HG02885 (cell line): Measurements from ENCODE around the gene ZNF655.
A peak's percentile ranks its signal among the peaks of the same experiment; 100 is the strongest.
"Not testable (repeated sequence)": the region's sequence is repeated elsewhere in the genome, so short reads cannot be mapped to it uniquely, and the experiment has no call there.

Source experiments
- ATAC-seq: cut with Tn5 transposase; IDR thresholded peaks from one replicate; pipeline ENCODE4 v1.9.1; 2021; ENCODE audit warnings: mild to moderate bottlenecking; ENCODE audit not compliant: unreplicated experiment, poor library complexity

The ZNF655 gene, protein sequence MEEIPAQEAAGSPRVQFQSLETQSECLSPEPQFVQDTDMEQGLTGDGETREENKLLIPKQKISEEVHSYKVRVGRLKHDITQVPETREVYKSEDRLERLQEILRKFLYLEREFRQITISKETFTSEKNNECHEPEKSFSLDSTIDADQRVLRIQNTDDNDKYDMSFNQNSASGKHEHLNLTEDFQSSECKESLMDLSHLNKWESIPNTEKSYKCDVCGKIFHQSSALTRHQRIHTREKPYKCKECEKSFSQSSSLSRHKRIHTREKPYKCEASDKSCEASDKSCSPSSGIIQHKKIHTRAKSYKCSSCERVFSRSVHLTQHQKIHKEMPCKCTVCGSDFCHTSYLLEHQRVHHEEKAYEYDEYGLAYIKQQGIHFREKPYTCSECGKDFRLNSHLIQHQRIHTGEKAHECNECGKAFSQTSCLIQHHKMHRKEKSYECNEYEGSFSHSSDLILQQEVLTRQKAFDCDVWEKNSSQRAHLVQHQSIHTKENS

GRCh38 chr7:99558306-99559174 is at the start of gene ZNF655:
Gene ZNF655 (plus strand): TSS chr7:99558642. CDS start chr7:99560560, 1,918 bp downstream.
- ATAC-seq, result peak; percentile 89

DNA sequence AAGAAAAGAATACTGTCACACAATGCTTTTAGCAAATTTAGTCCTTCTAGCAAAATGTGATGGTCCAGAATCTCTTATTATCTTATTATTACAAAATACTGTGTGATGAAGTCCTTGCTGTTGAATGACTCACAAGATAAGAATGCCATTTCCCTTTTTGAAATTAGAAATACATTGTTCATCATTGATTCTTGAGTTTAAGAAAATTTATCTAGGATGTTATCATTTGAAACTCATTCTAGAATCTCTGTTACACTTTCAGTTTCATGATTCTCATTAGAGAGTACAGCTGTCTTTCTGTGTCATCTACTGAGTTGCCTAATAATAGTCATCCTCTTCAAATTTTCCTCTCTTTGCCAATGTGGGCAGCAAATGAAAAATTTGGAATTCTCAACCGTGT is 44.4 kb upstream of the ZNF655 start:
- ATAC-seq, result no peak

- ATAC-seq, result no peak
Observed at GRCh38 chr7:99521399-99521798, 37.0 kb upstream of the ZNF655 start.

DNA sequence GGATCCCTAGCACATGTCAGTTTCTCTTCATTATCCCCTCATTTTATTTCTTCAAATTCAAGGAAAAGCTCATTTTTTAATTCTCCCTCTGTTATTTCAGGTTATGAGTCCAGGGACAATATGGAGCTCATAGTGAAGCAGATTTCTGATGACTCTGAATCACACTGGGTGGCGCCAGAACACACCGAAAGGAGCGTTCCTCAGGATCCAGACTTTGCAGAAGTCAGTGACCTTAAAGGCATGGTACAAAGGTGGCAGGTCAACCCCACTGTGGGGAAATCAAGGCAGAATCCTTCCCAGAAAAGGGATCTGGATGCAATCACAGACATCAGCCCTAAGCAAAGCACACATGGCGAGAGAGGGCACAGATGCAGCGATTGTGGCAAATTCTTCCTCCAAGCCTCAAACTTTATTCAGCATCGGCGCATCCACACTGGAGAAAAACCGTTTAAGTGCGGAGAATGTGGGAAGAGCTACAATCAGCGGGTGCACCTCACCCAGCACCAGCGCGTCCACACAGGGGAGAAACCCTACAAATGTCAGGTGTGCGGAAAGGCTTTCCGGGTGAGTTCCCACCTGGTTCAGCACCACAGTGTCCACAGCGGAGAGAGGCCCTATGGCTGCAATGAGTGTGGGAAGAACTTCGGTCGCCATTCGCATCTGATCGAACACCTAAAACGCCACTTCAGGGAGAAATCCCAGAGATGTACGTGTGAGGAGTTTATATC is 32.6 kb upstream of the ZNF655 start:
- no peak for ATAC-seq

DNA sequence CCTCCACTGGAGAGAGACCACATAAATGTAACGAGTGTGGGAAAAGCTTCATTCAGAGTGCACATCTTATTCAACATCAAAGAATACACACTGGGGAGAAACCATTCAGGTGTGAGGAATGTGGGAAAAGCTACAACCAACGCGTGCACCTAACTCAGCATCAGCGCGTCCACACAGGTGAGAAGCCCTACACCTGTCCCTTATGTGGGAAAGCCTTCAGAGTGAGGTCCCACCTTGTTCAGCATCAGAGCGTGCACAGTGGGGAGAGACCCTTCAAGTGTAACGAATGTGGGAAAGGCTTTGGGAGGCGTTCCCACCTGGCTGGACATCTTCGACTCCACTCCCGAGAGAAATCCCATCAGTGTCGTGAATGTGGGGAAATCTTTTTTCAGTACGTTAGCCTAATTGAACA is 27.1 kb upstream of the ZNF655 start:
- no peak for ATAC-seq

- no peak for ATAC-seq
Observed at GRCh38 chr7:99535667-99536066, 22.8 kb upstream of the ZNF655 start.

GRCh38 chr7:99539213-99539811 is 19.1 kb upstream of the ZNF655 start:
- no peak for ATAC-seq

GRCh38 chr7:99540542-99540941 is 17.9 kb upstream of the ZNF655 start:
- ATAC-seq, result no peak

- ATAC-seq, result no peak
Observed at GRCh38 chr7:99541212-99541611, 17.2 kb upstream of the ZNF655 start.

DNA sequence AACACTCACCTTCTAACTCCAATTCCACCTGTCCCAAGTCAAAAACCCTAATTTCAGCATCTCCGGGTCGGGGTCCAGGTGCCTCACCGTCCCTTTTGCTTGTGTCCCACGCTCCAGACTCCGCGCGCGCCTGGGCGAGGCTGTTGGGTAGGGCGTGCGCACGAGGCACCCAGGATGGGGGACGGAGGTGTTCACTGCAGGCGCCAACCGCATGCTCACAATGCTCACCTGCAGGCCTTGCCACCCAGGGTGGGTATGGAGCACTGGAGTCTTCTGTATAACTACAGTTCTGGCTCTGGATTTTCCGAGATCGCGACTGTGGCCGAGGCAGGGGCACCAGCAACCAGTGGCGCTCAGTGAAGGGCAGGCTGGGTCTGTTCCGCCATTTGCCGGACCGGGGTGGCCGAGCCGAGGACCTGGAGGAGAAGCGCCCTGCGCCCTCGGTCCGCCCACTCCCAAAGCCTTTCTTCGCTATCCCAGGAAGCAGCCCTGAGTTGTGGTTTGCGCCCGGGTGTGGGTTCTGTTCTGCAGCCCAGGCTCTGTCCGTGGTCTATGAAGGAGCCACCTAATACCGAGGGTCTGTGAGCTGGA is 15.3 kb upstream of the ZNF655 start:
- no peak for ATAC-seq

DNA sequence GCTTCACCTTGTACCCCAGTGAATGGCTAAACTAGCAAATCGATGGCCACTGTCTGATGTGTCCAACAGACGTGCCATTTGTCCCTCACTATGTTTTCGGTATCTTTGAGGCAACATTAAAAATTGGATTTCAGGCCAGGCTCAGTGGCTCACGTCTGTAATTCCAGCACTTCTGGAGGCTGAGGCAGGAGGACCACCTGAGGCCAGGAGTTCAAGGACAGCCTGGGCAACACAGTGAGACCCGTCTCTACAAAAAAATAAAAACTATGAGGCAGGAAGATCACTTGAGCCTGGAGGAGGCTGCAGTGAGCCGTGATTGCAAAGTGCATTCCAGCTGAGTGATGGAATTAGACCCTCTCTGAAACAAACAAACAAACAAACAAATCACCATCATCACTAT is 14.5 kb upstream of the ZNF655 start:
- ATAC-seq, result no peak

GRCh38 chr7:99545308-99545707 is 13.1 kb upstream of the ZNF655 start:
- not testable (repeated sequence) for ATAC-seq

GRCh38 chr7:99549545-99549944 is 8.9 kb upstream of the ZNF655 start:
- not testable (repeated sequence) for ATAC-seq

DNA sequence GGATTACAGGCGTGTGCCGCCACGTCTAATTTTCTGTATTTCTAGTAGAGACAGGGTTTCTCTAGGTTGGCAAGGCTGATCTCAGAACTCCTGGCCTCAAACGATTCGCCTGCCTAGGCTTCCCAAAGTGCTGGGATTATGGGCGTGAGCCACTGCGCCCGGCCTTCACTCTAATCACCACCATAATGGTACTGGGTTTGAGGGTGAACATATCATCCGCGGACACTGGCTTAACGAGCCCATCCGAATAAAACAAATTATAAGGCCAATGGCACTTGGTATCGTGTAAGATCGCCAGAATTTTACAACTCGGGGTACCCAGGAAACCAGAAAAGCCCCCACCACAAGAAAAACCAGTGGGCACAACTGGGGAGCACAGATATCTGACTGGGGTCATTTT is 7.1 kb upstream of the ZNF655 start:
- no peak for ATAC-seq

GRCh38 chr7:99551767-99552463 is 6.5 kb upstream of the ZNF655 start, which contains the start of gene FAM200A:
Gene FAM200A (minus strand): TSS chr7:99552114. CDS start chr7:99548407, 3,707 bp downstream.
- ATAC-seq, result peak; percentile 99

GRCh38 chr7:99553039-99553438 is 5.4 kb upstream of the ZNF655 start:
- ATAC-seq, result no peak

DNA sequence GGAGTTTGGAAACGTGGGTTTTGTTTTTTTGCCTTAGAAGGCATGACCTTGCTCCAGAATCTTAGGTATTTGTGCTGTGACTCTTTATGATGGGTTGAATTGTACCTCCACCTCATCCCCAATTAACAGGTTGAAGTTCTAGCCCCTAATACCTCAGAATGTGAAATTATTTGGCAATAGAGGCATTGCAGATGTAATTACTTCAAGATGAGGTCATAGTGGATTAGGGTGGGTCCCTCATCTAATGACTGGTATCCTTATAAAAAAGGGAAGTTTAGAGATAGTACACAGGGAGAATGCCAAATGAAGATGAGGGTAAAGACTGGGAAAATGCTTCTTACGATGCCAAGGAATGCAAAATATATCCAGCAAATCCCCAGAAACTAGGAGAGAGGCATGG is 3.5 kb upstream of the ZNF655 start:
- ATAC-seq, result no peak

GRCh38 chr7:99557196-99557607 is 1.2 kb upstream of the ZNF655 start:
- no peak for ATAC-seq

DNA sequence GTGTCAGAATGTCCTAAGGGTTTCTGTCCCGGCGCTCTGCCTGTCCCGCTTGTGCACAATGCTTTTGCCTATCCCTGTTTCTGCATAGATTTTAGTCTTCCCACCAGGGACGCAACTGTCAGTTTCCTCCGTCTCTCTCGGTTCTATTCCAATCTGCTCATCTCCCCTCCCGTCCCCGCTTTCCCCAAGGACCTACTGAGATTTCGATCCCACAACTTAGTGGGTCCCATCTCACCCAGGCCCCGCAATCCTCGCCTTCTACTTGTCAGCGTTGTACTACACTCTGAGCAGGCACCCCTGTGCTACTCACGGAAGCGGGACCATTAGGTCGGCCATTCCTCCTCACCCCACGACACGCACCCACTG is 519 bp upstream of the ZNF655 start:
- ATAC-seq, result peak; percentile 50
